IMR-90 (cell line): ENCODE data around the gene CCDC88C. TPM values are rescaled to one million over a fixed set of nuclear protein-coding genes. Genes with fewer than 3 reads are reported as not detected.

Source experiments
- ATAC-seq: fragments of 200-7000 bp; cut with Tn5 transposase; 2 replicates; pipeline ENCODE4 v1.9.1; 2020; ENCODE audit warnings: low read depth, mild to moderate bottlenecking, moderate library complexity
- BruUV-seq: library from RNA; stranded (reverse); fragments of 400-500 nt; replicated peaks from 2 replicates; lab custom pipeline; 2021; lab: Mats Ljungman, UMichigan
- CTCF ChIA-PET: fragments of 300-600 bp; formaldehyde crosslinking; extraction: SDS; loops from one replicate; lab custom pipeline; 2021; ENCODE audit warnings: antibody characterized with exemption; lab: Yijun Ruan, JAX
- POLR2A ChIA-PET: fragments of 300-600 bp; sonication (Branson Sonifier 250); formaldehyde crosslinking; loops from one replicate; lab custom pipeline; 2022; ENCODE audit warnings: antibody characterized with exemption; ENCODE audit not compliant: unreplicated experiment; lab: Charles Lee
- DNase-seq: peaks from one replicate; pipeline ENCODE4 v3.0.0; 2013
- H2AFZ ChIP-seq: replicated peaks from 2 replicates; pipeline ENCODE3; 2013; ENCODE audit warnings: low read length, mild to moderate bottlenecking; ENCODE audit not compliant: poor library complexity
- H2AK5ac ChIP-seq: 2 replicates; pipeline ENCODE4 v1.6.1; 2013; ENCODE audit warnings: low read depth, low read length, inconsistent platforms
- H2AK9ac ChIP-seq: replicated peaks from 2 replicates; pipeline ENCODE3; 2013; ENCODE audit warnings: mild to moderate bottlenecking, low read depth, low read length, moderate library complexity; ENCODE audit not compliant: poor library complexity
- H2BK120ac ChIP-seq: 2 replicates; pipeline ENCODE4 v1.6.1; 2013; ENCODE audit warnings: low read depth, low read length, inconsistent platforms
- H2BK15ac ChIP-seq: 3 replicates; pipeline ENCODE4 v1.6.1; 2013; ENCODE audit warnings: low read depth, low read length, inconsistent platforms
- H2BK20ac ChIP-seq: 2 replicates; pipeline ENCODE4 v1.6.1; 2013; ENCODE audit warnings: low read depth, mild to moderate bottlenecking, inconsistent platforms, low read length, moderate library complexity
- H2BK5ac ChIP-seq: 2 replicates; pipeline ENCODE4 v1.6.1; 2013; ENCODE audit warnings: mild to moderate bottlenecking, low read depth, low read length, inconsistent platforms; ENCODE audit not compliant: poor library complexity, severe bottlenecking
- H3K14ac ChIP-seq: replicated peaks from 2 replicates; pipeline ENCODE4 v1.6.1; 2013; ENCODE audit warnings: low read depth, low read length, inconsistent platforms
- H3K18ac ChIP-seq: 2 replicates; pipeline ENCODE4 v1.6.1; 2013; ENCODE audit warnings: low read depth, low read length, control low read depth
- H3K23ac ChIP-seq: 2 replicates; pipeline ENCODE4 v1.6.1; 2013; ENCODE audit warnings: low read depth, low read length, inconsistent platforms
- H3K27ac ChIP-seq: 2 replicates; pipeline ENCODE4 v1.5.1; 2013; ENCODE audit warnings: mild to moderate bottlenecking, control low read depth, low read length; ENCODE audit not compliant: insufficient read depth
- H3K27me3 ChIP-seq: 2 replicates; pipeline ENCODE4 v1.6.1; 2013; ENCODE audit warnings: low read length; ENCODE audit not compliant: control insufficient read depth, insufficient read depth
- H3K36me3 ChIP-seq: 2 replicates; pipeline ENCODE4 v1.6.1; 2013; ENCODE audit warnings: low read length, mixed read lengths; ENCODE audit not compliant: control insufficient read depth, insufficient read depth
- H3K4ac ChIP-seq: 2 replicates; pipeline ENCODE4 v1.6.1; 2013; ENCODE audit warnings: low read depth, low read length, inconsistent platforms
- H3K4me1 ChIP-seq: 2 replicates; pipeline ENCODE4 v1.6.1; 2013; ENCODE audit warnings: low read length, mixed read lengths; ENCODE audit not compliant: control insufficient read depth, insufficient read depth
- H3K4me2 ChIP-seq: 2 replicates; pipeline ENCODE4 v1.6.1; 2013; ENCODE audit warnings: low read depth, mild to moderate bottlenecking, control low read depth, low read length, moderate library complexity
- H3K4me3 ChIP-seq: 2 replicates; pipeline ENCODE4 v1.5.1; 2013; ENCODE audit warnings: low read depth, mild to moderate bottlenecking, control low read depth, low read length, moderate library complexity; ENCODE audit not compliant: insufficient read depth
- H3K56ac ChIP-seq: 2 replicates; pipeline ENCODE4 v1.6.1; 2013; ENCODE audit warnings: low read length, inconsistent platforms; ENCODE audit not compliant: insufficient read depth; ENCODE audit errors: extremely low read depth
- H3K79me1 ChIP-seq, 2 experiments: 2 replicates each; pipeline ENCODE4 v1.6.1; 2013; ENCODE audit warnings: low read length in 2 of 2, inconsistent platforms in 1 of 2, low read depth in 1 of 2
- H3K9ac ChIP-seq: 2 replicates; pipeline ENCODE4 v1.6.1; 2013; ENCODE audit warnings: low read depth, low read length, control low read depth
- H3K9me1 ChIP-seq: 2 replicates; pipeline ENCODE4 v1.6.1; 2013; ENCODE audit warnings: low read length, inconsistent platforms; ENCODE audit not compliant: insufficient read depth
- H3K9me3 ChIP-seq: 2 replicates; pipeline ENCODE4 v1.6.1; 2013; ENCODE audit warnings: low read length; ENCODE audit not compliant: control insufficient read depth, insufficient read depth
- H4K20me1 ChIP-seq: 2 replicates; pipeline ENCODE4 v1.6.1; 2013; ENCODE audit warnings: low read length, inconsistent platforms; ENCODE audit not compliant: insufficient read depth
- H4K5ac ChIP-seq: 2 replicates; pipeline ENCODE4 v1.6.1; 2013; ENCODE audit warnings: mild to moderate bottlenecking, low read depth, low read length, control low read depth
- H4K8ac ChIP-seq, 2 experiments: 2 replicates each; pipeline ENCODE4 v1.6.1; 2013; ENCODE audit warnings: low read depth in 2 of 2, low read length in 2 of 2, control low read depth in 1 of 2, inconsistent platforms in 1 of 2
- H4K91ac ChIP-seq: 2 replicates; pipeline ENCODE4 v1.6.1; 2013; ENCODE audit warnings: low read depth, low read length, inconsistent platforms; ENCODE audit not compliant: insufficient read depth
- CHD1 ChIP-seq: IDR thresholded peaks from 2 replicates; pipeline ENCODE4 v1.6.1; 2012; ENCODE audit warnings: low read depth, low read length, improper control_type of control experiment
- CTCF ChIP-seq: conservative IDR thresholded peaks from 2 replicates; pipeline ENCODE4 v1.5.1; 2012; ENCODE audit warnings: mild to moderate bottlenecking, low read depth, low read length, improper control_type of control experiment
- MAFK ChIP-seq: IDR thresholded peaks from 2 replicates; pipeline ENCODE4 v1.6.1; 2012; ENCODE audit warnings: low read depth, low read length, improper control_type of control experiment
- MXI1 ChIP-seq: IDR thresholded peaks from 2 replicates; pipeline ENCODE4 v1.6.1; 2012; ENCODE audit warnings: low read depth, mild to moderate bottlenecking, low read length, moderate library complexity, borderline replicate concordance
- NFE2L2 ChIP-seq: fragments of 150-350 bp; IDR thresholded peaks from 2 replicates; pipeline ENCODE4 v1.6.1; 2016; ENCODE audit warnings: low read depth, mild to moderate bottlenecking, low read length
- RAD21 ChIP-seq: IDR thresholded peaks from 2 replicates; pipeline ENCODE4 v1.6.1; 2012; ENCODE audit warnings: low read length, improper control_type of control experiment
- SMC3 ChIP-seq: fragments of 150-350 bp; IDR thresholded peaks from 2 replicates; pipeline ENCODE4 v1.6.1; 2016; ENCODE audit warnings: low read depth, mild to moderate bottlenecking, antibody characterized with exemption, low read length, moderate library complexity
- WGBS, 2 experiments: methylation state at CpG; one replicate each; pipeline versions ENCODE4 v1.1.5 to v1.1.7; 2013; ENCODE audit warnings: missing lambda C conversion rate in 2 of 2; ENCODE audit not compliant: insufficient read length in 1 of 2; ENCODE audit errors: extremely low coverage in 2 of 2; 5-methylcytosine and 5-hydroxymethylcytosine counted together
- dilution Hi-C: fragments of 300-500 bp; cut with HindIII; formaldehyde crosslinking; loops from one replicate; pipeline ENCODE4 v1.14.3; 2018; ENCODE audit warnings: low sequenced_read_pairs; ENCODE audit not compliant: unreplicated experiment
- in situ Hi-C: fragments of 300-500 bp; cut with MboI; formaldehyde crosslinking; loops from 3 replicates; pipeline ENCODE4 v1.14.3; 2019; ENCODE audit warnings: low sequenced_read_pairs, inconsistent platforms, mixed read lengths
- intact Hi-C: fragments of 100-400 bp; cut with micrococcal nuclease; formaldehyde crosslinking; loops from 2 replicates; pipeline ENCODE4 v1.10.0; 2022
- polyA plus RNA-seq, 3 experiments: library from polyadenylated mRNA; depleted of rRNA; stranded (reverse); fragments of >200 nt; gene quantifications; 2 replicates each; pipeline ENCODE4 v1.2.3, GENCODE V29; 2012; ENCODE audit warnings: low replicate concordance in 1 of 3
- total RNA-seq: library from RNA; depleted of rRNA; stranded (reverse); fragments of >200 nt; gene quantifications from 2 replicates; pipeline ENCODE4 v1.2.3, GENCODE V29; 2012
- TF ChIP-seq, protein P1 (sequence below): fragments of 150-350 bp; IDR thresholded peaks from 2 replicates; pipeline ENCODE4 v1.6.1; 2017; ENCODE audit warnings: mild to moderate bottlenecking, antibody characterized with exemption, low read length, low read depth

Gene CCDC88C
- total and polyA plus RNA-seq, 2 of the 4 experiments (the other 2 are of a cell fraction), result 0.17 to 0.18 TPM

GRCh38 chr14:91315844-91316267 lies 101.8 kb downstream of the CCDC88C start:
- Histone ChIP-seq H4K8ac (no peak overlapping the region), H4K91ac (no peak overlapping the region), H3K36me3 (no peaks in the 10 kb centered on the region), H3K4me1 (no peaks in the 10 kb centered on the region), H2BK15ac (no peak overlapping the region), H3K4me3 (no peak overlapping the region), H3K4me2 (no peak overlapping the region), H2AK5ac (no peak overlapping the region), H4K20me1 (no peaks in the 10 kb centered on the region), H3K9me1 (no peaks in the 10 kb centered on the region), H4K5ac (no peak overlapping the region), H2BK5ac (no peak overlapping the region), H3K4ac (no peak overlapping the region), H2AK9ac (no peak overlapping the region), H3K27ac (no peak overlapping the region), H3K27me3 (peaks cover 2% of the 10 kb centered on the region; the same call in 1 of the 2 replicates), H2AFZ (no peak overlapping the region), H3K79me1 (no peaks in the 10 kb centered on the region), H2BK20ac (no peak overlapping the region), H2BK120ac (no peak overlapping the region), H3K9me3 (no peaks in the 10 kb centered on the region), H3K9ac (no peak overlapping the region), H3K23ac (no peak overlapping the region), H3K14ac (no peak overlapping the region), H3K18ac (no peak overlapping the region), H3K56ac (no peak overlapping the region)
- in situ Hi-C loops, result no loop called here
- no TSS peak for BruUV-seq
- intact Hi-C loops, result no loop called here
- DNase-seq (no peak), ATAC-seq (no peak)
- CTCF ChIA-PET, result no interaction called here
- WGBS, 2 experiments, result 89% methylated on average over 5 of the region's 6 CpGs; no CpG with 5 or more reads in 1 of the 2 experiments
- TF ChIP-seq RAD21, result no peak
- TF ChIP-seq, protein P1, sequence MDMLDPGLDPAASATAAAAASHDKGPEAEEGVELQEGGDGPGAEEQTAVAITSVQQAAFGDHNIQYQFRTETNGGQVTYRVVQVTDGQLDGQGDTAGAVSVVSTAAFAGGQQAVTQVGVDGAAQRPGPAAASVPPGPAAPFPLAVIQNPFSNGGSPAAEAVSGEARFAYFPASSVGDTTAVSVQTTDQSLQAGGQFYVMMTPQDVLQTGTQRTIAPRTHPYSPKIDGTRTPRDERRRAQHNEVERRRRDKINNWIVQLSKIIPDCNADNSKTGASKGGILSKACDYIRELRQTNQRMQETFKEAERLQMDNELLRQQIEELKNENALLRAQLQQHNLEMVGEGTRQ, result no peak
- no peak for TF ChIP-seq CTCF
- TF ChIP-seq CHD1, result no peak
- no peak for TF ChIP-seq MAFK
- TF ChIP-seq SMC3, result no peak
- TF ChIP-seq NFE2L2, result no peak
- no peak for TF ChIP-seq MXI1
- dilution Hi-C loops, result no loop called here
- POLR2A ChIA-PET, result no interaction called here
